GM21390 (cell line): ENCODE measurements around the gene HDAC4.

Source experiments
- ATAC-seq: cut with Tn5 transposase; IDR thresholded peaks from one replicate; pipeline ENCODE4 v1.9.1; 2021; ENCODE audit not compliant: unreplicated experiment

The HDAC4 gene

DNA sequence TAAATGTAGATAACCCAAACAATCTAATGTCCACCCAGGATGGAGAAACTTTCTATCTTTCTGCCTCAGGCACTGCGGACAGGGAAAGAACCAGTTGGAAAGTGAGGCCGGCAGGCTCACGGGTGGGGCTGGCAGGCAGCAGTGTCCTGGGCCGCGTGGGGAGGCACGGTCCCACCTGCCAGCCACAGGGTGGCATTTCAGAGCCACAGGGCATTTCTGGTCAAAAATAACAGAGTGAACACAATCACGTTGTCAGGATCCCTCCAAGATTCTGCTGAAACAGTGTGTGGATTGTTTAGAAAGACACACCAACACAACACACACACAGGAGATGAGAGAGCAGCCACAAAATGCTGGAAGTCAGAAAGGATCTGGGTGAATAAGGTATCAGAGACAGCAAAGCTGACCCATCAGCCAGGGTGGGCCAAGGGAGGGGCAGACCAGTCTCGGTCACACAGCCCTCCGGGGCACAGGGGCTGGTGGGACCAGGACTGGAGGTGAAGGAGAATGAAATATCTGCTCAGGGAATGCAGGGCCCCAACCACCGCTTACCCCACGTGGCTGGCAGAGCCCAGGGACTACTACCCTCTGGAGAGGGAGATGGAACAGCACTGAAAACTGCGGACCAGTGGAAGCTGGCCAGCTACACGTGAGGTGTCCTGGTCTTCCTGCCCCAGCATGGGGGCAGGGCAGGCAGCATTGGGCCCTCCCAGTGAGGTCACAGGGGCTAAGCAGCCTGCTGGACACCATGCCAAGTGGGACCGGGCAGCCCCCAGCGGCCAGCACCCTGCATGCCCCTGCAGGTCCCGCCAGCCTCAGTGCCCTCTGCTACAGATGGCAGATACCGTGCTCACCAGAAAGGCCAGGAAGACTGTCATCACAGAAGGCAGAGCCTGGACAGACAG, 173.9 kb downstream of the HDAC4 start:
- ATAC-seq = no peak

DNA sequence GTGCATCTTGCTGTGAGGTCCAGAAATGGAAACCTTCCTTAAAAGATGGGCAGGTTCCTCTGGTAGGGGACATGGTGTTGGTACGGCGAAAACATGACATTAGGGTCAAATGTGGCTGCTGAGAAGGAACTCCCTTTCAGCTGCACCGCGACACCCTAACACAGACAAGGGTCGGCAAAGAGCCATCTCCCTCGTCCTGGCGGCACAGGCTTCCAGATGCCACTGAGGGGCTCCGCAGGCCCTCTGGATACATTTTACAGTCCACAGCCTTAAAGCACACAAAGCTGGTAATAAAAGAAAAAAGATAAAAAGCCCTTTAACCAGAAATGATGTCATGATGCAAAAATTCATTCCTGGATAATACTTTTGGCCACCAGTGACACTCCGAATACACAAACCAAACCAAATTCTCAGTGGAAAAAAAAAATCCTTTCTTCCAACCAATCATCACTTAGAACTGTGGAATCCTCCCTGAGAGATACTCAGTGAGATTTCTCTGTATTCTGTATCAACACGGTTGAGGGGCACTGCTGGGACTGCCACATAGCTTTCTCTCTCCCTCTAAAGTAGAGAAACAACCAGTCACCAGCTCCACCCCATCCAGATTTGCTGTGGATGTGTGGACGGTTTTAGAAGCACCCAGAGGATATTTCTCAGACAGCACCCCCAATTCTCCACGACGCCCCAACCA, 174.8 kb downstream of the HDAC4 start:
- no peak for ATAC-seq

DNA sequence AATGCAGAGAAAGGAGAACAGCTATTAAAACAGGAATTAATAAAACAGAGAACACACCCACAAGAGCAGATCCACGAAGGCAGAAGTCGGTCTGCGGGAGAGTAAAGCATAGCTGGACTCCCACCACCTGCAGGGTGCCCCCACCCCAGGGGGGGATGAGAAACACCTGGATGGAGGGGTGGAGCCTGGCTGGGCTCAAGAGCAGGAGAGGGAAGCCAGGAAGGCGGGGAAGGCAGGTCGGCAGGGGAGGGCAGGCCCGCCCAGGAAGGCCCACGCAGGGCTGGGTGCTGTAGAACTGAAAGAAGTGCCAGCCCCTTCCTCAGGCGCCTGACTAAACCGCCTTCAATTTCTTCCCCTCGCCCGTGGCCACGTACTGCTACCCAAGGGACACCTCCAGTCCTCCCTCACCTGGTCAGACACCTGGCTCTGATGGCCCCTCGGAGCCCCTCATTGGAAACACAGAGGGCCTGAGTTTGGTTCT, 175.4 kb downstream of the HDAC4 start:
- ATAC-seq = no peak

DNA sequence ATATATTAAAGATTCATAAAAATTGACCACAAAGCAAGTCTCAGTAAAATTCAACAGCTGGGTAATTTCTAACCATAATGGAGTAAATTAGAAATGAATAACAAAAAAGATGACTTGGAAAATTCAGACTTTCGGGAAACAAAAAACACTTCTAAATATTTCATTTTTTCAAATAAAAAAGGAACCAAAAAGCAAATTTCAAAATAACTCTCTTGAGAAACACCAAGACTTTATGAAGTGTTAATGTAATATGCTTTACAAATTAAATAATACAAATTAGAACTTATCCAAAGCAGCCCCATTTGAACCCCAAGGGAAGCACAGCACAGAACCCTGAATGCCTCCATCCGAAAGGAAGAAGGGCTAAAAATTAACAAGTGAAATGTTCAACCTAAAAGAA, 175.9 kb downstream of the HDAC4 start:
- ATAC-seq = no peak

DNA sequence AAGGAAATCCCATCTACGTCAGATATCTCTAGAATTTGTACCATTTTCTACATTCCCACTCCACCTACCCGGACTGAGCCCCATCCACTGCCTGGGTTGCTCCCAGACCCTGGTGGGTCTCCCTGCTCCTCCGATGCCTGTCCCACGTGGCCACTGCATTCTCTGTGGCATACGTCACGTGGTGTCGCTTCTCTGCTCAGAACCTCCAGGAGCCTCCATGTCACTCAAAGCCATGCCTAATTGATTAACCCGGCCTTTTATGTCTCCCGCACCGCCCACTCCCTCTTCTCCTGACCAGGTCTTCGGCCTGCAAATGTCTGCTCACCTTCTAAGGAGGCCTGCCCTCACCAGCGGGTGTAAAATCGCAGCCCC, 176.6 kb downstream of the HDAC4 start:
- ATAC-seq = no peak

DNA sequence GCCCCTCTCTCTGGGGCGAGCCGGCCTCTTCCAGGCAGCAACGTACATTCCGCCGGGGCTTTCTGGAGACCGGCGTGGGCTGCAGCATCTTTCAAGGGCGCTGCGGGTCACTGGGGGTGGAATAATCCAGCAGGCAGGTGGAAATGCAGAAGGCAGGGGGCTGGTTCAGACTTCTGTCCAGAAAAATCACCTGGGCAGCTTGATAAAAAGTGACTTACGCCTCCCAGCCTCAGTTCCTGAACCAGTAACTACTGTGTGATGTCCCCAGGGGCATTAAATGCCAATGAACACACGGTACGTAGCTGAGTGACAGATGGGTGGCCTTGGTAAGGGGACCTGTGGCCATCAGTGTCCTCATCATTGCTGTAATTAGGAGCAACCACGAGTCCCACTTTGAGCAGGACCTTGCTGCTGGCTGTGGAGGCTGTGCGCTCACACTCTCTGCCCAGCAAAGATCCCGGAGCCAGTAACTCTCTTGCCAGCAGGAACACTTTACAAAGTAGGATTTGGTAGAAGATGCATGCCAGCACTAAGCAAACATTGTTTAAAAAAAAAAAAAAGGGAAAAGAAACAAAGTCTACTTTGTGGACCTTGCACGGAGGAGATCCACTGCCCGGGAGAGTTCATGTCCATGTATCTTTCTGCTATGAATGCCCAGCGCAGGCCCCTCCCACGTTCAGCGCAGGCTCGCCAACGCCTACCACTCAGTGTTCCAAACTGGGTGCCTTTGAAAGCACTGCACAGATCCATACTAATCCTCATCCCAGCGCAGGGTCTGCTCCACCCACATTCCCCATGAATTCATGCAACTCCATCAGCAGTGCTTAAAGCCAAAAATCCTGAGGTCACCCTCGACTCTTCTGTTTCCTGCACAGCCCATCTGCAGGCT, 177.3 kb downstream of the HDAC4 start:
- ATAC-seq = no peak

DNA sequence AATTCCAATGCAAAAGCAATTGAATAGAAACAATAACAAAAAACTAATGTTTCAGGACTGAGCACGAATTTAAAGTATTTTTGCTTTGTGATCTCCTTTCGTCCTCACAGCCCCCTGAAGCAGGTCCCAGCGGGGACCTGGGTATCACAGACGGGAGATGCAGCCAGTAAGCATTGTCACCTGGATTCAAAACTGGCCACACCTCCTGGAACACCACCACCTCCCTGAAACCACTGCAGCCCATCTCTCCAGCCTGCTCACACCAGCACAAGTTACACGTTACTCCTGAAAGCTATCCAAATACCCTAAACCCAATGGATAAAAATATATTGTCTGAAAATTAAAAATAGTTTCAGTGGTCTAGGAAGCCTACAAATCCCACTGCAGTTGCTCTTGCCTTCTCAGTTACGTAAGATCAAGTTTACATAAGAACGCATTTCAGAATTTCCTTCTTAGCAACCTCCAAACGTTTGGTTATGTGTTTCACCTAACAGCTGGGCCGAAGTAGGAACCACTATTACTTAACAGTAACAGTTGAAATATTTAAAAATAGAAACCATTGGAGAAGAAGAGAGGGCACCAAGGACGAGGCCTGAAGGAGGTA, 178.0 kb downstream of the HDAC4 start:
- no peak for ATAC-seq

DNA sequence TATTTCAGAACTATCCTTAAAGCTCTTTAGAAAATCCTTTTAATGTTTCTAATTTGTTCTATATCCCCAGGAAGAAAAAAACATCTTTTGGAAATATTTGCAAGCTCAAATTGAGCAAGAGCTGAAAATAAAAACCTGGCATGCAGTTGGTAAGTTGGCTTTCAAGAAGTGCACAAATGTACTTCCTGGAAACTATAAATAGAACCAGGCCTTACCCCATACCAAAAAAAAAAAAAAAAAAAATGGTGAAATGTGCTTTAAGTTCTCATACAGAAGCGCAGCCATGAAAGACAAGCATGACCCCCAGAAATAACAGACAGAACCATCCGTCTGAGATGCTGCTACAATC, 178.5 kb downstream of the HDAC4 start:
- no peak for ATAC-seq

DNA sequence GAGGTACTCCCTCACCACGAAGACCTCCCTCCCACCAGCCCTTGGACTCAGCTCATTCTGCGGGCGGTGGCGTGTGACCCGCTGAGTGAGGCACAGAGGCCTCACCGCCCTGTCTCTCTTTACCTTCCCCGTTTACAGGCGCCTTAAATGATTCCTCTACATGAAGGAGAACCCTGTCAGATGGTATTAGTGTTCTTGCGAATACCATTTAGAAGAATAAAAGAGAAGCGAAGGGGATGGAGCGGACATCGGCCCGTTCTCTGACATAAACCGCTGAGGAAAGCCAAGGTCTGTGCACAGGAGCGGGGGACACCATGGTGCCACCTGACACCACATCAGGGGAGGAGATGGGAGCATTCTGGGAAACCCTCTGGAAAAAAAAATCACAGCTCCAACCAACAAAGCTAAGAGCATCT, 179.8 kb downstream of the HDAC4 start:
- no peak for ATAC-seq

DNA sequence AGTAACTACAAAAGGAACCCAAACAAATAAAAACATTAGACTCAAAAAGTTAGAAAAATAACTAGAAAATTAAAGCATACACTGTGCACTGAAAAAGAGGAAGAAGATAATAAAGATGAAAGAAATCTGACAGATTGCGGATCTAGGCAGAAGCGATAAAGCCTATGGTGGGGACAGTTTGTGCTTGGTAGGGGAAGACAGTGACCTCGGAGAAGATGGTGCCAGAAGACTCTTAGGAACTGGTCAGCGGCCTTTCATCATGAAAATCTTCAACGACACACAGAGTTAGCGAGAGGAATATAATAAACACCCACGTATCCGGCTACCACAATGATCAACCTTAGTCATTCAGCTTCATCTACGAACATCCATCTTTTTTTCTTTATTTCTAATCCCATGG, 180.5 kb downstream of the HDAC4 start:
- no peak for ATAC-seq

DNA sequence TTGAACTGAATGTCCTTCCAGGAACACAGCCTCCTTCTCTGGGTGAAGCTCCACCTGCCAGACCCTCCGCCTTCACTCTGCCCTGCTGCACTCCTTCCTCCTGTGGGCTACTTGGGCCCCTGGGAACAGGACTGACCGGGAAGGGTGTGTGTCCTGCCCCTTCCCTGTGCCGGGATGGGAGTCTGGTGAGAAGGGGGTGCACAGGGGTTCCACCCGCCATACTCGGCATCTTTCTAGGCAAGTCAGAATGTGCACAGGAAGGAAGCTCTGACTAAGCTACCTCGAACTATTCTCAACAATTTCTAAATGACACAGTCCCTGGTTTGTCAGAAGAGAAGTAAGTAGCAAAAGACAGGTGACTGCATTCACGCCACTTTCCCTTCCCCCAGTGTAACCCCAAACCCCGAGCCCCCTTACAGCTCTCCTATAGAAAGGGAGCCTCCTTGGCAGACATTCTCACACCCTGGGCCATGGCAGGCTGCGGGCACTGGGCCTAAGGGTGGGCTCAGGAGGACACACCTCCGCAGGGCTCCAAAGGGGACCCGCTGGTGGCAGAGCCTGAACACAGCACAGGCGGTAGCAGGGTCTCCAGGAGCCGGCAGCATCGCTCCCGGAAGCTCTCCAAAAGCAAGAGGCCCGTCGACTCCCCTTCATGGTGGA, 184.1 kb downstream of the HDAC4 start:
- no peak for ATAC-seq

DNA sequence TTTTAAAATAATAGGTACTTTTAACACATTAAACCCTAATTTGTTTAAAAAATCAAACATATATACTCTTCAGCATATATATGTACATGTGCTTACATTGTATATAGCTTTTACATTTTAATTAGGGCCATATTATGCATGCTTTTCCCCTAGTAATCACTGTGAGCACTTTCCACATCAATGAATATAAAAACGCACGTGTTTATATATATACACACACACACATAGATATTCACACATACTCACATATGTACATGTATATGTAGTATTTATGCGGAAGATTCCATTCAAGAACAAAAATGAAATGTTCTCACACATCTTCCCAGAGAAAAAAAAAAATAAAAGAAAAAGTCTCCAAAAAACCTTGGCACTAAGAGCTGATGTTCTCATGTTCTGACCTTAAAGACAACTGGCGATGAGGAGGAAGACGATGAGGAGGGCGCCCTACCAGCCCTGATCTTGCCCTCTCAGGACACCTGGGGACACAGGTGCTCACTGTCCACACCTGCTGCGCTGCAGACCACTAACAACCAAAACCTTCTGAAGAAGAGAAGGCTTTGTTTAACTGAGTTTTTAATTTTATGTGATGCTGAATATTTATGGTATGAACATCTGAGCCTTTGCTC, 184.7 kb downstream of the HDAC4 start:
- ATAC-seq = no peak

DNA sequence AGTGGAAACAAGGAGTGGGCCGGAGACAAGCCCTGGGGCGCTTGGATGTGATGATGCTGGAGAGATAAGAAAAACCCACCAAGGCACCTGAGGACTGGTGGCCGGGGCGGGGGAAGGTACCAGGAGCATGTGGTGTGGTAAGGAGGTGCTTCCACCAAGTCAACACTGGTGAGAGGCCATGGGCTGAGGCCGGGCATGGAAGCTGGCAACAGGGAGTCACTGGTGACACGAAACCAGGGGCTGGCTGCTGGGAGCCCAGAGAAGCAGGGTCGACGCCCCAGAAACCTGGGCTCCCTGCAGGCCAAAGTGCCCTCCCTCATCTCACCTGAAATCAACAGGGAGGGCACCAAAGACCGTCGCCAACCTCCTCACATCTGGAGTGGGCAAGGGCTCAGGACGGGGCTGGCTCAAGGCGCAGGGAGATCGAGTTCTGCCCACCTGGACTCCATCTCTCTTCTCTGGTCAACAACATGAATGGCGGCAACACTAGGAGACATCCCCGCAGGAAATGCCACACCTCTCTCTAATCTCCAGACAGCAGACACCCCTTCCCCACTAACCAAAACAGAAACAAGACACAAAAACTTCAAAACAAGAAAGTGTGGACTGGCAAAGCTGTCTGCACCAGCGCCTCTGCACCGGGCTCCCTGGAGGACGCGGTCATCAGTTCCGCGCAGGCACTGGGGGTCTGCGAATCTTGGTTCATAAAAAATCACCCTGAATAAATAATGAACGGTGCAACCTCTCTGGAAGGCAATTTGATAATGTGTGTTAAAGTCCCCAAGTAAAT, 185.5 kb downstream of the HDAC4 start:
- no peak for ATAC-seq

DNA sequence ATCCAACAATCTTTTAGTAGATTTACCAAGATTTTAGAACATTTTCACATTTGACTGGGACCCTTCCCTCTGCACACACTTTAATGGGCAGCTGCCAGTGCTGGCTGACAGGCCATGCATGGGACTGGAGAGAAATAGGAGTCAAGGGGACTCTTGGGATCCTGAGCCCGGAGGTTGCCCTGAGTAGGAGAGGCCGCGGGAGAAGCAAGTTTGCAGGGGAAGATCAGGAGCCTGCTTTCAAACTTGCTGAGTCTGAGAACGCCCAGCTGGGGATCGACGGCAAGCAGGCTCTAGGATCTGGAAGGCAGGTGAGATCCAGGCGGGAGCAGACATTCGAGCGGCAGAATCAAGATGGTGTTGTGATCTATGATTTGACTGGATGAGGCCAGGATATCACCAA, 186.1 kb downstream of the HDAC4 start:
- no peak for ATAC-seq

DNA sequence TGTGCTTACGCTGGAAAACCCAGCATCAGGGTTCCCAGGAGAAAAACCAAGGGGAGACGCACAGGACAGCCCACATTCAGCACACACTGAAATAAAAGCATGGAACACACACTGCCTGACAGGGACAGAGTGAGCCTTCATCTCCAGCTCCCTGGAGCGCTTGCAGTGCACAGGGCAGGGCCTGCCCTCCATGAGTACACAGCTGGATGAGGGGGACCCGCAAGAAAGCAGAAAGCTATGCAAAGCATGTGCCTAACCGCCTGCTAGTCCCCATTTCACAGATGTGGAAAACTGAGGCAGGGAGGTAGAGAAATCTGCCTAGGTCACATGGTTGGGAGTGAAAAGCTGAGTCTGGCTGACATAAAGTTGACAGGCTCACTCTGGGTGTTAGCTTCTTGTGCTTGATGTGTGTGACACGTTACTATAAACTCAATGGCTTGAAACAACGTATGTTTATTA, 187.1 kb downstream of the HDAC4 start:
- no peak for ATAC-seq

DNA sequence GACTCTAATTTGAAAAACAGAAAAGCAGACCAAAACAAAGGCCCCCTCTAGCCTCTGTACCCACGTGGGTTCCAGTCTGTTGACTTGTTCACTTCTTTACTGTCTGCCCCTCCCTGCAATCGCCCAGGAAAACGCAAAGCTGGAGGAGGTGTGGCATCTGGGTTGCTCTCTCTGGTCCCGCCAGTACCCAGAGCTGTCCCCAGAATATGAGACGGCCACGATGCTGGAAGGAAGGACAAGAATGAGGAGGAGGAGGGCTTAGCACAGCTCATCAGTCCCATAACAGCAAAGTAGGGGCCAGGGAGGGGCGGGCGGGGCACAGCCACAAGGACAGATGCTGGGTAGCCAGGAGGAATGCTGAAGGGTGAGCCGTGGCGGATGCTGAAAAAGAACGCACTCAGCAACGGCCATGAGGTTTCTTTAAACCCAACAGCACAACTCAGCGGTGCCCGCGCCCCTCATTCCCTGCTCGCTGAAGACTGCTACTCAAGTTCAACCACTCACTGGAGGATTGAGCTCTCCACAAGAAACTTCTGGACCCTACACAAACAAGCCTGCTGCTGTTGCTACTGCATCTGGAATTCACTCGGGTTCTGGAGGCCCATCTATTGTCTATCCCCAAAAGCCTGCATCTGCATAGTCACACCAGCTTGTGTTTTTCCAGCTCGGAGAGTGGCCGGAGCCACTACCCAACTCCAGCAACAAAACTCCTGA, 187.7 kb downstream of the HDAC4 start:
- no peak for ATAC-seq

DNA sequence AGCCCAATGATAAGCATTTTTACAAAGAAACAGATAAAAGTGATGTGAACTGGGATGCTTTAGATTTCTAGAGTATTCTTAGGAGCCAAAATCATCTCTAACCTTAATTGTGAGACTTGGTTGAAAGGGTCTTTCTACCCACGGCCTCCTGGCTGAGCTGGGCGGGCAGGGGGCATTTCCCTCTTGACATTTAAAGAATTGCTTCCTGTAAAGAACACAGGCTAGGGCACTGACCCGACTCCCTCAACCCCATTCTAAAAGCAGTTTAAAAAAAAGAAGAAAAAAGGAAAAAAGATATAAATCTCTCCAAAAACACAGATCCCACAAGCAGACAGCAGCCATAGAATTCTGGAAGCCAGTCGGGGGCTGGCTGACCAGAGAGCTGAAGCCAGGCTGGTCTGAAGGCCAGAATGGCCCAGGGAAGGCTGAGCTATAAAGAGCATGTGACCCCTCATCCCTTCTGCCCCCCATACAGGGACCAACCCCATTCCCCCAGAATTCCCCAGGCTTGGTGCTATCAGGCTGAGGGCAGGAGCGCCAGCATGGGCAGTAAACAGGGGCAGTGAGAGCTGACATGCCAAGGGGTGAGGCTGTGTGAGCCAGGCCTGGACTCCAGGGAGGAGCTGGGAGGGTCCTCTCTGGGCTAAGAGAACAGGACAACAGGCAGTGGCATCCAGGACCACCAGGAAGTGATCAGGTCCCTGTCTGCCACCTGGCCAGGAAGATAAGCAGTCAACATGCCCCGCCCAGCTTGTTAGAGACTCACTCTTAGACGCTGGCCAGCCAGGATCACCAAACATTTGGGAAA, 188.5 kb downstream of the HDAC4 start:
- ATAC-seq = no peak
